ENCODE data around the gene FAM221B.

Gene FAM221B

DNA sequence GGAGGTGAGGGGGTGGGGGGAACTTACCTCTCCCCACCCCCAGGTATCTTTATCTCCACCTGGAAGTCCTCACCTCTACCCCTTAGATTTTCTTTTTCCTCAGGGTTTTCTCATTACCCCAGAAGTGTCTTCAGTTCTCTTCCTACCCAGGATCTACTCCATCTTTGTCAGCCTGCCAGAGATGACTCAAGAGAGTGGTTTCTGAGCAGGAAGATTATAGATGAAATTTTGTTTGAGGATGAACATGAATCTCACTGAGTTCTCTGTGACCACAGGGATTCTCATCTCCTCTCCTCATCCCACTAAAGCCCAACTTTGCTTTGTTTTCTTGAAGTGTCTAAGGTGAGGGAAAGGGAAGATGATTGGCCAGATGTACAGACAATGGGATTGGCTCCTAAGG lies 8.5 kb downstream of the FAM221B start:
- no peak for DNase-seq (ENCODE audit: low read depth, low spot score)

DNA sequence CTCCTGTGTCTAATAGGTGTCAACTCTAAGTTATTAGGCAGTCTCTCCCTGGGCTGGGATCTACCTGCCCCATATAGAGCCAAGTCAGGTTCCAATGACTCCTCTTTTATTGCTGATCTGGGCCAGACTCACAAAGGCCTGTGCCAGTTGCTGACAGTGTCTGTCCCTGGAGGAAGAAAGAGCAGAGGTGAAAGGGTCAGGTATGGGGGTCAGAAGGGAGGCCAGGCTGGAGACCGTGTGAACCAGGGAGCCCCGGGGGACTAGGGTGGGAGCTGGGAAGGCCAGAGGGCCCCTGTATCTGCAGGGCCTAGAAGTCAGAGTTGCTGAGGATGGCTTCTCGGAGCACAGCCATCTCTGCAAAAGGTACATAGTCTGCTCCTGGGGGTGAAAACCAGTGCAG lies 10.2 kb downstream of the FAM221B start:
- DNase-seq (ENCODE audit: low read depth, low spot score): no peak

DNA sequence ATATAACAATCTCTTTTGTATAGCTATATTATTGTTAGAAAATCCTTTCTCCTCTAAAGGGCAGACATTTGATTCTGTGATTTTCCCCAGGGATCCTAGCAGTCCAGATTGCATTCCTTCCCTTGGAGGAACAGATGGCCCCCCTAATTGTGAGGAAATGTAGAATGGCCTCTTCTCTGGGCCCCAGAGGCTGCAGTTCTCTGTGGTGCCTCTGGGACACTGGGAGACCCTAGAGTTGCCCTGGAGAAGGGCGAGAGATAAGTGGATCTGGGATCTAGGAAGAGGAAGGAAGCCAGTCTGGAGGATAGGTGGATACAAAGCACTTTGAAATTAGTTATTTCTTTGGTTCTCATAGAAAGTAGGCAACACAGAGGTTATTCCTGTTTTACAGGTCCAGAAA lies 11.8 kb downstream of the FAM221B start:
- no peak for DNase-seq (ENCODE audit: low read depth, low spot score)

DNA sequence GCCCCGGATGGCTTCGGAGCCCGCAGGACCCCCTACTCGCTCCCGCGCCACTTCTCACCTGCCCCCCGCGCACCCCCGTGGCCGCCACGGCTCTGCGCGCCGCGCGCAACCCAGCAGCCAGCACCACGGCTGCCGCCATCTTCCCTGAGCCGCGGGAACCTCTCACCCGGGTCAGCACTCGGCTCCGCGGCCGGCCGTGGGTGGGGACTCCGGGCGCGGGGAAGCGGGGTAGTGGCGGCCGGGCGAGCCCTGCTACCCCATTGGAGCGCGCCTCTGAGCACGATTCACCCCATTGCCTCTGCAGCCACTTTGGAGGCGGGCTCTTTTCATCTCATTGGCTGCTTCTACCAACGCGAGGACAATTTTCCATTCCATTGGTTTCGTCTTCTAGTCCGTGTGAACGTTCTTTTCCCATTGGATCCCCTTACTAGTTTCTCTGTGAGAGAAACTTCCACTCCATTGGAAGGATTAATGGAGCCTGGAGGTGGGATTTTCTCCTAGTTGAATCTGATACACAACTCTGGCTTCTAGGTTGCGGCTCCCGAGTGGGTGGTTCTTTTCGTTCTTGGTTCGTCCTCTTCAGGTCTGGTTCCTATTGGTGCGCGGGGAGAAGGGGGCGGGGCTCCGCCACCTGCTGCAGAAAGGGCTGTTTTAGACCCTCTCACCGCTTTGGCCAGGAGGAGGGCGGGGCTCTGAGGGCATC lies 13.5 kb downstream of the FAM221B start, which contains the start of gene HINT2:
TSS of gene HINT2 (minus strand) at position 202 of the 703 bp plus-strand sequence. CDS start at position 139, 63 bp downstream.
- peak; percentile 98 for DNase-seq (ENCODE audit: low read depth, low spot score)

DNA sequence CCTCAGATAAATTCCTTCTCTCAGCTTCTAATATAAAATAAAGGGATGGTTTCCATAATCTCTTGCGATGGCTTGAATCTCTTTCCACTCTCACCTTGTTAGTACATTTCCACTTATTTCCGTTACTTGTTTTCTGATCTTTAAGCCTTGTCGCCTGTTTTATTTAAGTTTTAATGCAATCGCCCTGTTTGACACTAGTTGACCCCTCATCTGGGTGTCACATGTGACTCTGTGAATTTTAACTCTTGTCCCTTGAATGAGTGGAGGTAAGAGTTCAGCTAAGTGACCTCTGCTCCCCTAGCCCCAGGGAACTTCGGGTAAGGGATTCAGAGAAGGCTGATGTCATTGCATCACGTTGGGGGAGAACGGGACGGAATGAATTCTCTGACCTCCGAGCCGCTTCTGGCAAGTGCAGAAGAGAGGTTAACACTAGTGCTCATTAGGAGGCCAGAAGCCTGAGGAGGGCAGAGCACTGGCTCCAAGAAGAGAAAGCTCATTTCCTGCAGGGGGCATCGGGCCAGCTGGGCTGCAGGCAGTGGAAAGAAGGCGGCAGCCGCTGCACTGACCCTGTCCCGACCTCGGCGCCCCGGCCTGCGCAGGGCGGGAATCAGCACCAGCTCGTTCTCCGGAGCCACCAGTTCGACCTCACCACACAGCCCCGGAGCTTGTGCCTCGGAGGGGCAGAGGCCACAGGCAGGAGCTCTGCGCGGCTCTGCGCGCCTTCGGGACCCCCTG lies 14.3 kb downstream of the FAM221B start:
- no peak for DNase-seq (ENCODE audit: low read depth, low spot score)

DNA sequence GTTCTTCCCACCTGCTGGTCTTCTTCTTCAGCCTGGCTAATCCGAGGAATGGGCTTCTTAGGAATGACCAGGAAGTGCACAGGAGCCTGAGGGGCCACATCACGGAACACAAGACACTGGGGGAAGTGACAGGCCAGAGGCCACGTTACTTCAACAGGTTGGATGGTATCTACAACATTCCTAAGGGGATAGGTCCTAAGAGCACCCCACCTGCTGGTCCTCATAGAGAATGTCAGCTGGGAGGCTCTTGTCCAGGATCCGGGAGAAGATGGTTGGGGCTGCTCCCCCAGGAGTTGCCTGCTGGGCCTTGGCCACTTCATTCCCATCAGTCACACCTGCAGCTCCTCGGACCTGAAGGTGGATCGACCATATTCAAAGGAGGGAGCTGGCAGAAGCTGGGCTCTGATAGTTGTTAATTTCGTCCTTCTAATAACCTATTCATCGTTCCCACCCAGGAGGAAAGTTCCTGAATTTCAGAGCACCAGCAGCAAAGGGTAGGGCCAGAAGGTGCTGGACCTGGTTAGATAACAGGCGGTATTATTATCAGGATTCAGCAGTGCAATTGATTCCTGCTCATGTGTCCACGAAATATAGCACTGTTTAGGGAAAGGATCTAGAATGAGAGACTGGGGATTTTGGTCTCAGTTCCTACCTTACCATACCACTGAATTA lies 15.0 kb downstream of the FAM221B start:
- DNase-seq (ENCODE audit: low read depth, low spot score): no peak

DNA sequence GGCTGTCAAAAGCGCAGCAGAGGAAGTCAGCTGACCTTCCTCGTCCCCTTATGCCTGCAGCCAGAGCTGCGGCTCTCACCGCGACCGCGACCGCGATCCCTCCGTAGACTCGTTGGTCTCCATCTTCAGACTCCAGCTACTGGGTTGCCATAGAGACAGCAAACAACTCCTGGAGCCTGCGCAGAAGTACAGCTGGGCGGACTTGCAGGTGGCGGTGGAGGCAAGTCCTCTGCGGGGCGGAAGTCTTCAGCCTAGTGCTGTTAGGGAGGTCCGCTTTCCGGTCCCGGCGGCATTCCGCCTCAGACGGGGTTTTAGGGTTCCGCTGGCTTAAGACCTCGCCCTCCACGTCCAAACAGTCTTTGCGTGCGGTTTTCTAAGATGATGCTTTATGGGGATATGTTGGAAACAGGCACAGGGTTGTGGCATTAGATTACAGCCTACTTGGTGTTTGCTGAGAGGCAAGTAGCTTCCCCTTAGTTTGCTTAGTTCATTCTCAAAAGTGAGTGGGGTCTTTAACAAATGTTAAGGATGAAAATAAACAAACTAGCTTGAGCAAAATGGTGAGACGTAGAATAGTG lies 16.4 kb downstream of the FAM221B start, which contains the start of gene SPAG8:
TSS of gene SPAG8 (minus strand) at position 238 of the 578 bp plus-strand sequence. CDS start at position 123, 115 bp downstream.
- peak; percentile 83 for DNase-seq (ENCODE audit: low read depth, low spot score)

DNA sequence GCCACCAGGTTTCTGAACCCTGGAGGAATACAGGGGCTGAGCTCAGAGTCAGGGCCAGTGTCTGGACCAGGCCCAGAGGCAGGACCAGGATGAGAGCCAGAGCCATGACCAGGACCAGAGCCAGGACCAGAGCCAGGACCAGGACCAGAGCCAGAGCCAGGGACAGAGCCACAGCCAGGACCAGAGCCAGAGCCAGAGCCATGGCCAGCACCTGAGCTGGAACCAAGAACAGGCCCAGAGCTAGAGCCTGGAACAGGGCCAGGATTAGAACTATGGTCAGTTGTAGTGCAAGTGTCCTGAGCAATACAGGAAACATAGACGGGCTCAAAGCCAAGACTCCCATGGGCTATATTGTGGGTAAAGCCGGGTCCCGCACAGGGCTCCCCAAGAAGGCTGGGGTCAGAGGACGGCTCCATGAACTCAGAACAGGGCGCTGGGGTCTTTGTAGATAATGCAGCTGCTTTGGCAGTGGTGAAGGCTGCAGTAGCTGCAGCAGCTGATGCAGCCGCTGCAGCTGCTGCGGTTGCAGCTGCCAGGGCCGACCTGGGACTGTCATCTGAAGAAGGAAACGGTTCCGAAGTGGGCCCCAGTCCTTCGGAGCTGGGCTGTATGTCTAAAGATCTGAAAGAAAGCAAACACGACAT lies 17.0 kb downstream of the FAM221B start:
- DNase-seq (ENCODE audit: low read depth, low spot score): no peak

DNA sequence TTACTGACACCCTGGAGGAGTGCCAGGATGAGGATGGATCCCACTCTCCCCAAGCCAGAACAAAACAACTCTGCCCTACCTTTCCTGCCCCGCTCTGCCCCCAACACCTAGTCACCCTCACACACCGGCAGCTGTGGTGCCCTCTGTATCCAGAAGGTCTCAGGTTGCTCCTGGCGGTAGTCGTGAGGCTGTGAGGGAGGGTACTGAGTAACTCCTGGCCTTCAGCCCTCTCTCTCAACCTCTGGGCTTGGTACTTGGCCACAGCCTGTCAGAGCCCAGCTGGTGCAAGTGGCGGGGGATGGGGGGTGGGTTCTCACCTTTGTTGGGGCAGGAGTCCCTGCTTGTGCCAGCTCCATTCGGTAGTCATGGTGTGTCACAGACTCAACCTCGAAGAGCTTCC lies 18.4 kb downstream of the FAM221B start:
- DNase-seq (ENCODE audit: low read depth, low spot score): no peak

DNA sequence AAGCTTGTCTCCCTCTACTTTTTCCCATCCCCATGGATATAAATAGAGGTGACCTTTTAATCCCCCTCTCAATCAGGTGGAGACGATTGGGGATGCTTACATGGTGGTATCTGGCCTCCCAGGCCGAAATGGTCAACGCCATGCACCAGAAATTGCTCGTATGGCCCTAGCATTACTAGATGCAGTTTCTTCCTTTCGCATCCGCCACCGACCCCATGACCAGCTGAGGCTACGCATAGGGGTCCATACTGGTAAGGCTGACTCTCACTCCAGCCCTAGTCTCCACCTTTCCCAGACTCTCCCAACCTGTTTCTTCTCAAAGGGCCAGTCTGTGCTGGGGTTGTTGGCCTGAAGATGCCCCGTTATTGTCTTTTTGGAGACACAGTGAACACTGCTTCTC lies 20.1 kb downstream of the FAM221B start:
- no peak for DNase-seq (ENCODE audit: low read depth, low spot score)

DNA sequence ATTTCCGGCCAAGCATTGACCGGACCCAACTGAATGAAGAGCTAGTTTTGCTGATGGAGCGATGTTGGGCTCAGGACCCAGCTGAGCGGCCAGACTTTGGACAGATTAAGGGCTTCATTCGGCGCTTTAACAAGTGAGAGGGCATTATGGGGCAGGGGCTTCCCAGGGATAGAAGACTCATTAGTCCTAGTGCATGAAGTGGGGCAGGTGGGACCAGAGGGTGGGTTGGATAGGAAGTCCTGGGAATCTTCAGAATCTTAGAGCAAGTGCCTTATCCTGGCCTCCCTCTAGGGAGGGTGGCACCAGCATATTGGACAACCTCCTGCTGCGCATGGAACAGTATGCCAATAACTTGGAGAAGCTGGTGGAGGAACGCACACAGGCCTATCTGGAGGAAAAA lies 22.4 kb downstream of the FAM221B start:
- DNase-seq (ENCODE audit: low read depth, low spot score): no peak

DNA sequence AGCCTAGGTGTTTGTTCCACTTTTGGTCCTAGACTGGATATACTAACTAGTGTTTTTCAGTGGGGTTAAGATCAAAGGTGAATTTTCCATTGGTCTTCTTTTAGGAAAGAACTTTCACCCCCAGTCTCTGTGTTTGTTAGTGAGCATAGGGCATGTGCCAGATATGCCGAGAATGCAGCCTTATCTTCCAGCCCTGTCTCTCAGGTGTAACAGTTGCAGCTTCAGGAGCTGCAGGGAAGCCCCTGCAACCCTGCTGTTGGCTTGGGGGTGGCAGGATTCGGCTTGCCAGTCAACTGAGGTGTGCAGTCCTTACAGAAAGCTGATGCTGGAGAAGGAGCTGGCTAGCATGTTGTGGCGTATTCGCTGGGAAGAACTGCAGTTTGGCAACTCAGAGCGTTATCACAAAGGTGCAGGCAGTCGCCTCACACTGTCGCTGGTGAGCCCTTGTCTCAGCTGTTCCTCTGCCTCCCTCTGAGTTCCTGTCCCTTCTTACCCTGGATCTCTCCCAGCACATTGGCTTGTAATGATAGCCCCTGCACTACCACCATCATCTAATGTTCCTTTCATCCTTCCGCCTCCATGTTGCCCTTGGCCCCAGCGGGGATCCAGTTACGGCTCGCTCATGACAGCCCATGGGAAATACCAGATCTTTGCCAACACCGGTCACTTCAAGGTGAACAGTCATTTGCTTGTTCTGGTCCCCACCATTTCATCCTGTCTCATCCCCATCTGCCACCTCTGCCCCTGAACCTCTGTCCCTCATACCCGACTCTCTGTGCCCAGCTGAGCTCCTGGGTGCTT lies 27.0 kb downstream of the FAM221B start:
- DNase-seq (ENCODE audit: low read depth, low spot score): no peak

DNA sequence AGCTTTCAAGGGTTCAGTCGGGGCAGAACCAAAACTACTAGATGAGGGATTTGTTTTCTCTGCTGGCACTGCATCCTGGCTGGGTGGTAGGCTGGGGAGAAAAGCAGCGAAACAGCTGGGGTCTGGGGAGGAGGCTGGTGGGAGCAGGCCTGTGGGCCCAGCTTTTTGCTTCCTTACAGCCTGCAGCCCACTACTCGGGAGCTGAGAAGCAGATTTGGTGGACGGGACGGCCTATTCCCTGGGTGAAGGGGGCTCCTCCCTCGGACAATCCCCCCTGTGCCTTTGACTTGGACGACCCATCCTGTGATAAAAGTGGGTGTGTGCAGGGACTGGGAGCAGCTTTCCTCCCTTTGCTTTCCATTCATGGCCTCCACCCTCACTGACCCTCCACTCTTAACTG lies 28.0 kb downstream of the FAM221B start:
- DNase-seq (ENCODE audit: low read depth, low spot score): no peak

DNA sequence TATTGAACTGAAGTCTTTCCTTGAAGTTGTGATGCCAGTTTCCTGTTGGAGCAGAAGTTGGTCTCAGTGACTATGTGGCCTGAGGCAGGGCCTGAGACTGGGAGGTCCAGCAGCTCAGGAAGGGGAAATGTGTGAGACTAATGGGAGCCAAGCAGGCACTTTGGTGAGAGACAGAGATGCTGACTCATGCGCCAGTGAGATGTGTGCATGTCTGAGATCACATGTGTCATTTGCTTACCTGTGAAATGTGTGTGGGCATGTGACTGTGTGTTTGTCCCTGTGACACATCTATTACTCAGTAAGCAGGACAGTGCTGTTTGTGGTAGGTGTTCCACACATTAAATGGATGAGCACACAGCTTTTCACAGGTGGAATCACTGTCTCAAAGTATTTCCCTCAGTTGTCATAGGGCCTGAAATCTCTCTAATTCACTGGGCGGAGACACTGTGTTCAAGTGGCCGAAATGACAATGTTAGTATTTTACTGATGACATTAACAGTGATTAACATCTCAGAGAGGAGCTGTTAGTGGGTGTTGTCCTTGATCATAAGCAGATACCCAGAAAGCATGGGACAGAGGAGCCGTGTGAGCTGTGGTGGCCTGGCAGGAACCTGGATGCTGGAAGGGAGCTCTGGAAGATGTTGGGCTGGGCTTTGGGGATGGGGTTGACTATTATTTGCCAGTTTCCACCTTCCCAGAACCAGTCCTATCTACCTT lies 29.7 kb downstream of the FAM221B start:
- no peak for DNase-seq (ENCODE audit: low read depth, low spot score)

DNA sequence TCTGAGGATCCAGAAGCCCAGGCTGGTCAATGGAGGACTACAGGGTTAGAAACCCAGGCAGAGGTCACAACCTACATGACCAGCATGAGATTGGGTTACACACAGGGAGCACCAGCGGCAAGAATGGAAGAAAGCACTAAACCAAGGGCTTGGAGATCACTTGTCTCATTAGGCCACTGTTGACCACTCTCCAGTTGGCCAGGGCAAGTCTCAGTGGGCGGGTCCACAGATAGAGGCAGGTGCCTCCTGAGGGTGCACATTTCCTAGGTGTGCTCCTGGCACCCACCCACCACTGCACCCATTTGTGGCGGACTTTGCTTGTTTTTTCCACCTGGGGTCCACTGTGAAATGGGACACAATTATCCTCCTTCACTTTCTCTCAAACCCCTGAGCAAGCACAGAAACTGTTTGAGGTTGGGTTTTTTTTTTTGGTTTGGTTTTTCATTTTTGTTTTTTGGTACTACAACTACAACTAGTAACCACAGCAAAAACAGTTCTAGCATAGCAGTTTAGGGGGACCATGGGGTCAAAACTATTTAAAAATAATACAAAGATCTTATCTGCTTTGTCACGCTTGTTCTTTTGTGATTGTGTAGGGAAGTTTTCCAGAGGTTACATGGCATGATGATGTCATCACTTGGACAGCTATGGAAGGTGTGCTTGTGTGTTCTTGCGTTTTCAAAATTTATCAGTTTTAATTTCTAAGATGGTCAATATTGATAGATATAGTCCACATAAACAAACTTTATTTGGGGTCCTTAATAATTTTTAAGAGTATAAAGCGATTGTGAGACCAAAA lies 31.0 kb downstream of the FAM221B start:
- DNase-seq (ENCODE audit: low read depth, low spot score): no peak

DNA sequence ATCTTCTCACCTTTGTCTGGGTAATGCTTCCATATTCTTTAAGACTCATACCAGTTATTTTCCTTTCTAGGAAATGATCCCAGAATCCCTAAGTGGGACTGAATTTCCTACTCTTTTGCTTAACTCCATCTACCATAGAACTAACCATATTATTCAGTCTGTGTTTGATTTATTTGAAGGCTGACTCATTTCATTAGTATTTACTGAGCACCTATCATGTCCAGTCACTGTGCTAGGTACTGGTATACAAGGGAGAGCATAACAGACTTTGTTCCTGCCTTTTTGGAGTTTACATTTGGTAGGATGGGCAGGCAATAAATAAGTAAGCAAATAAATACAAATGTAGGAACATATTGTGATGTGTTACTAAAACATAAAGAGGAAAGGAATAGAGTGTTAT lies 32.8 kb downstream of the FAM221B start:
- no peak for DNase-seq (ENCODE audit: low read depth, low spot score)

DNA sequence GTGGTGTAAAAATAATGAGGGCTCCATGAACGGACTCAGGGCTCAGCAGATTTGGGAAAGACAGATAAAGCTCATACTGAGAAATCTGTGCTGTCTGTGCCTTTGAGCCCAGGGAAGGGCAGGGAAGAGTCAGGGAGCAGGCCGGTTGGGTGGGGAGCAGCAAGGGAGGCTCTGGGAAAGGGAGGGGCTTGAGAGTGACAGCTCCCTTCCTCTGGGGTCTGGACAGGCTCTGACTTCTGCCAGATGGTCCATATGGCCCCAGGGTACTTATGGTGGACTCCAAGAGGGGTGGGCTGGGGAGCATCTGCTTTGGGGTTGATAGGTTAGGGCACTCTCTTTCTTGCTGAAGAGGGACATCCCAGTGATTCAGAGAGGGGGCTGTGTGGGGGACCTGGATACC lies 35.1 kb downstream of the FAM221B start:
- DNase-seq (ENCODE audit: low read depth, low spot score): no peak

DNA sequence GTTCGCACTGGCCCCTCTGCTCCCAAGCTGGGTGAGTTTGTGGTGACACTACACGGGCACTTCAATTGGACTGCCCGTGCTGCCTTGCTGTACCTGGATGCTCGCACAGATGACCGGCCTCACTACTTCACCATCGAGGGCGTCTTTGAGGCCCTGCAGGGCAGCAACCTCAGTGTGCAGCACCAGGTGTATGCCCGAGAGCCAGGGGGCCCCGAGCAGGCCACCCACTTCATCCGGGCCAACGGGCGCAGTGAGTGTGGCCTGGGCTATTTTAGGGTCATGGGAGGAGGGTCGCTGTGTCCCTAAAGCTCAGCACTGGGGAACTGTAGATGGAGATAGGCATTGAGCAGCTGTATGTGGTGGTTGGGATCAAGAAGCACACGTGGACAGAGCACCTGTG lies 35.7 kb downstream of the FAM221B start:
- DNase-seq (ENCODE audit: low read depth, low spot score): no peak

DNA sequence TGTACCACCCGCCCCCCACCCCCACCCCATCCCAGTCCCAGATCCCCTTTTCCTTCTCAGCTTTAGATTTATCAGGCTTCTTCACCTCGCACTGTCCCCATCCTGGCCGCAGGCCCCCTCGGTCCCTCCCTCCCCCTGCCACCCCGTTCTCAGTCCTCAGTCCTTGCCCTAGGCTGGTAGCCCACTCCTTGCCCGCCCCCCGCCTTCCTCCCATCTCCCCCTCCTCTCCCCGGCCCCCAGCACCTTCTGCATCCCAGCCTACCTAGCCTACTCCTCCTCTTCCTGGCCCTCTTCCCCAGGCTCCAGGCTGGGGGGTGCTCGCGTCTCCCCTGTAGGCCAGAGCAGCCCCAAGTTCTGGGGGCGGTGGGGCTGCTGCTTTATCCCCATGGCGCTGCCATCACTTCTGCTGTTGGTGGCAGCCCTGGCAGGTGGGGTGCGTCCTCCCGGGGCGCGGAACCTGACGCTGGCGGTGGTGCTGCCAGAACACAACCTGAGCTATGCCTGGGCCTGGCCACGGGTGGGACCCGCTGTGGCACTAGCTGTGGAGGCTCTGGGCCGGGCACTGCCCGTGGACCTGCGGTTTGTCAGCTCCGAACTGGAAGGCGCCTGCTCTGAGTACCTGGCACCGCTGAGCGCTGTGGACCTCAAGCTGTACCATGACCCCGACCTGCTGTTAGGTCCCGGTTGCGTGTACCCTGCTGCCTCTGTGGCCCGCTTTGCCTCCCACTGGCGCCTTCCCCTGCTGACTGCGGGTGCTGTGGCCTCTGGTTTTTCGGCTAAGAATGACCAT lies 36.3 kb downstream of the FAM221B start:
- DNase-seq (ENCODE audit: low read depth, low spot score): no peak
